Adrenal gland (tissue), 12 donors: ENCODE data around the gene FXYD2. TPM values are rescaled to one million over a fixed set of nuclear protein-coding genes. Genes with fewer than 3 reads are reported as not detected.

Experiments used
- DNase-seq, 7 donors: peaks; one replicate each; pipeline ENCODE4 v3.0.0-alpha.2; 2019 to 2020
- H3K27ac ChIP-seq, 5 donors: fragments of 200-600 bp; sonication (generic) in 4 of 5; 1 replicate in 3 of 5; 2 replicates in 2 of 5; pipeline versions ENCODE4 v1.5.1 to v1.8.0; 2016 to 2020; ENCODE audit warnings: mild to moderate bottlenecking in 1 of 5
- H3K27me3 ChIP-seq: fragments of 200-600 bp; 2 replicates; pipeline ENCODE4 v1.8.0; 2021
- H3K36me3 ChIP-seq, 2 donors: fragments of 200-600 bp; replicated peaks in 1 of 2; 1 replicate in 1 of 2; 2 replicates in 1 of 2; pipeline versions ENCODE4 v1.5.1 to v1.8.0; 2018 to 2022
- H3K4me1 ChIP-seq, 2 donors: fragments of 200-600 bp; replicated peaks in 1 of 2; 1 replicate in 1 of 2; 2 replicates in 1 of 2; pipeline versions ENCODE4 v1.5.1 to v1.8.0; 2018 to 2021
- H3K4me3 ChIP-seq, 4 donors: fragments of 200-600 bp; sonication (generic) in 3 of 4; one replicate each; pipeline ENCODE4 v1.5.1; 2016 to 2018
- H3K9me3 ChIP-seq, 3 donors: fragments of 200-600 bp; sonication (generic) in 1 of 3; replicated peaks in 1 of 3; 1 replicate in 2 of 3; 2 replicates in 1 of 3; pipeline versions ENCODE4 v1.5.1 to v1.8.0; 2016 to 2021
- POLR2A ChIP-seq, 2 donors: fragments of 450-650 bp; IDR thresholded peaks; one replicate each; pipeline ENCODE4 v1.6.1; 2017; ENCODE audit warnings: antibody characterized with exemption in 2 of 2, mild to moderate bottlenecking in 2 of 2, moderate library complexity in 1 of 2
- WGBS, 4 donors: extraction: QIAGEN DNeasy Blood & Tissue Kit in 2 of 4; methylation state at CpG; one replicate each; pipeline versions ENCODE4 v1.1.5 to v1.1.7; 2013 to 2017; 5-methylcytosine and 5-hydroxymethylcytosine counted together
- intact Hi-C, 2 donors: fragments of 100-400 bp; cut with DNase I; formaldehyde crosslinking; loops; one replicate each; pipeline versions ENCODE4 v1.14.1 to v1.15.0; 2022 to 2023
- polyA plus RNA-seq, 3 donors: library from polyadenylated mRNA; stranded (reverse); fragments of 200-250 nt in 2 of 3; fragments of 350-450 nt in 1 of 3; fragmentation: Illumina TruSeq in 1 of 3; extraction: RNeasy Lipid Tissue Mini Kit (QIAGEN cat#74804) in 1 of 3; gene quantifications; one replicate each; pipeline ENCODE4 v1.2.3, GENCODE V29; 2013 to 2014
- total RNA-seq, 9 donors: library from RNA; depleted of rRNA in 4 of 9; stranded (reverse); fragments of >200 nt in 4 of 9; fragments of 120-200 nt in 1 of 9; fragmentation: NEBNext Ultra II Directional in 1 of 9; extraction: Animal tissue kit (Norgen Biotek cat#: 25700) in 1 of 9; gene quantifications; one replicate each; pipeline versions ENCODE4 v1.1.0 to v1.2.4, GENCODE V29; 2013 to 2023
- TF ChIP-seq, protein P1 (sequence below), 6 experiments: fragments of 450-650 bp in 4 of 6; fragments of 200-600 bp in 2 of 6; sonication (generic) in 1 of 6; IDR thresholded peaks; 1 replicate in 5 of 6; 2 replicates in 1 of 6; pipeline versions ENCODE4 v1.5.1 to v1.8.0; 2016 to 2021; ENCODE audit warnings: antibody characterized with exemption in 6 of 6, mild to moderate bottlenecking in 2 of 6, moderate library complexity in 1 of 6
- donor health status: healthy with polysubstance abuse.
- donor health status: Bipolar disorder and iron deficiency.
- donor health status: DM: yes; HTN: yes; CAD: no.
- donor health status: DM: no; HTN: no; CAD: no.
- donor health status: DM: no; HTN: no; CAD: no.
- donor health status: DM: yes; HTN: yes; CAD: no.

Gene FXYD2
- total and polyA plus RNA-seq, 12 donors = 0.27 to 11.3 (median 2.7) TPM; not detected in 2

DNA sequence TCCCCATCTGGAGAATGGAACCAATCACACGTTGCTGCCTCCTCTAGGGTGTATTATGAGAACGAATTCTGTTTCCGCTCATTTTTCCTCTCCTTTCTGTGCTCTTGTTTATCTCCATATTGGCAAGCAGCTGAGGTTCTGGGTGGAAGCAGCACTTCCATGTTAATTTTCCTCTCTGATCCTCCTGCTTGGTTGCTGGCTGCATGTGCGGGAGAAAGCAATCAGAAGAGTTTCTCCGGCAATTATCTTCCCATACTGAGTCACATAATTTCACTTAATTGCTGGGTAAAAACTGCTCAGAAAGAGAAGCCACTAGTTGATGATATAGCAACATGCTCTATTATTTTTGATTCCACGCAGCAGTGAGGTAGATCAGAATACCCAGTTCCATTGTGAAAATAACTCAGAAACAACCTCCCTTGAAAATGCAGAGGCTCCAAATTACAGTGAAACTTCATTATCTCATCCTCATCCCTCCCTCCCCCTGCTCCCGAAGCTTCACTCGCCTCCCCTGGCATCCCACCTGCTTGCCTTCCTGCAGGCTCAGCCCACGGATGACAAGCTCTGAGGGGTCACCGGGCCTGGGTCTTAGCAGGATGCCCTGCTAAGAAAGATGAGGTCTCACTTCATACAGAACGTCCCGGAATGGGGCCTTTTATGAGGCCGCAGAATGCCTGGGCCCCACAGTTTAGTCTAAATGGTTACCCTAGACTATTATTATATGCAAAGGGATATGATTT lies 31.5 kb upstream of the FXYD2 start:
- DNase-seq = peak in 1 of 7 donors; percentile 46
- WGBS, 4 donors = 84 to 88% (median 85%) methylated on average over 13 of the region's 13 CpGs

DNA sequence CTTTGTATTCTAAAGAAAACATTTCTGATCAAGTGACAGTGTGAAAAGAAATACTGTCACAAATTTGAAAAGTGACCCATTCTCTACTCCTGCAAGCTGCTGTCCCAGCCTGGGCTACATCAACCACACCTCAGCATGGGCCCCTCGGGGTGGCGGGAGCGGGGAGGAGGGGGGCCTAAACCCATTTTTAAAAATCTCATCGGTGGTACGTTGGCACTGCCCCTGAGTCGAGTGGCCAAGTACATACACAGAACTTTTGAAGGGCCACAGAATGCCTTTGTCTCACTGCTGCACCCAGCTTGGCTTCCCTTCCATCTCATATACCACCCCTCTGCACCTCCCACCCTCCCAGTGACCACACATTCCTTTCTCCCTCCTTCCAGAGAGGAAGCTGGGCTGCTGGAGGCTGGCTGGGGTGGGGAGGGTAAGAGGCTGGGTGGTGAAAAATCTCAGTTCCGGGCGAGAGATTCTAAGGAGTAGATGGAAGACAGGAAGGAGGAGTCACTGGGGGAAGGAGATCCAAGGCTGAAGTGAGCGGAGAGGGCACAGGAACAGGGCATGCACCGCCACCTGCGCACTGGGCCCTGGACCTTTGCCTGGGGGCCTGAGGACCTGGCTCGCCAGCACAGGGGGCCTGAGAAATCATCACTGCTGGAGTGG lies 30.8 kb upstream of the FXYD2 start:
- H3K9me3 ChIP-seq = peaks cover 0 to 8% (median 0%) of the 10 kb centered on the region in 3 donors
- H3K4me1 ChIP-seq = peaks cover 0 to 21% of the 10 kb centered on the region in 2 donors
- no peaks in the 10 kb centered on the region for H3K27me3 ChIP-seq
- no peak overlapping the region for H3K4me3 ChIP-seq
- DNase-seq = peak in 2 of 7 donors; percentile 13 to 43
- H3K36me3 ChIP-seq = no peaks in the 10 kb centered on the region
- intact Hi-C loops = no loop called here
- TF ChIP-seq, protein P1, sequence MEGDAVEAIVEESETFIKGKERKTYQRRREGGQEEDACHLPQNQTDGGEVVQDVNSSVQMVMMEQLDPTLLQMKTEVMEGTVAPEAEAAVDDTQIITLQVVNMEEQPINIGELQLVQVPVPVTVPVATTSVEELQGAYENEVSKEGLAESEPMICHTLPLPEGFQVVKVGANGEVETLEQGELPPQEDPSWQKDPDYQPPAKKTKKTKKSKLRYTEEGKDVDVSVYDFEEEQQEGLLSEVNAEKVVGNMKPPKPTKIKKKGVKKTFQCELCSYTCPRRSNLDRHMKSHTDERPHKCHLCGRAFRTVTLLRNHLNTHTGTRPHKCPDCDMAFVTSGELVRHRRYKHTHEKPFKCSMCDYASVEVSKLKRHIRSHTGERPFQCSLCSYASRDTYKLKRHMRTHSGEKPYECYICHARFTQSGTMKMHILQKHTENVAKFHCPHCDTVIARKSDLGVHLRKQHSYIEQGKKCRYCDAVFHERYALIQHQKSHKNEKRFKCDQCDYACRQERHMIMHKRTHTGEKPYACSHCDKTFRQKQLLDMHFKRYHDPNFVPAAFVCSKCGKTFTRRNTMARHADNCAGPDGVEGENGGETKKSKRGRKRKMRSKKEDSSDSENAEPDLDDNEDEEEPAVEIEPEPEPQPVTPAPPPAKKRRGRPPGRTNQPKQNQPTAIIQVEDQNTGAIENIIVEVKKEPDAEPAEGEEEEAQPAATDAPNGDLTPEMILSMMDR (IDR thresholded peaks at IDR 0.05) = no peak
- H3K27ac ChIP-seq = no peak overlapping the region
- 57 to 83% (median 76%) methylated on average over 12 of the region's 12 CpGs for WGBS, 4 donors

More for the DNA sequence above, 31.5 kb upstream of the FXYD2 start:
- Histone ChIP-seq H3K9me3 (peaks cover 0 to 8% (median 0%) of the 10 kb centered on the region in 3 donors), H3K4me3 (no peak overlapping the region), H3K27me3 (no peaks in the 10 kb centered on the region), H3K36me3 (no peaks in the 10 kb centered on the region), H3K27ac (no peak overlapping the region), H3K4me1 (peaks cover 0 to 28% of the 10 kb centered on the region in 2 donors)
- TF ChIP-seq, protein P1 (IDR thresholded peaks at IDR 0.05) = no peak
- no peak for TF ChIP-seq POLR2A (IDR thresholded peaks at IDR 0.05)
- intact Hi-C loops = no loop called here

DNA sequence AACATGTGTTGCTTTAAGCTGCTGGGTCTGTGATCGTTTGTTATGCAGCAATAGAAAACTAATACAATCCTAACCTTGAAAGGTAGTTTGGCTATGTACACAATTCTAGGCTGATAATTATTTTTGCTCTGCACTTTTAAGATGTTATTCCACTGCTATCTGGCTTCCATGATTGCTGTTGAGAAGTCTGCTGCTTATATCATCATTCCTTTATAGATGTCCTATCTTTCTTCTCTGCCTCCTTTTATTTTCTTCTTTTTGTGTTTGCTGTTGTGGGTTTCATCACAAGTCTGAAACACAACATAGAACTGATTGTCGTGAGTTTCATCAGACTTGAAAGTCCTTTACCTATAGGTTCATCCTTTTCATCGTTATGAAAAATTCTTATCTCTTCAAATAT lies 27.8 kb upstream of the FXYD2 start:
- intact Hi-C loops = no loop called here
- Histone ChIP-seq H3K27me3 (no peaks in the 10 kb centered on the region), H3K4me1 (peaks cover 0 to 12% of the 10 kb centered on the region in 2 donors), H3K36me3 (no peaks in the 10 kb centered on the region), H3K4me3 (no peak overlapping the region), H3K9me3 (peaks cover 0 to 8% (median 0%) of the 10 kb centered on the region in 3 donors), H3K27ac (no peak overlapping the region)
- WGBS, 4 donors = 63 to 75% (median 66%) methylated on average over 3 of the region's 3 CpGs
- TF ChIP-seq POLR2A (IDR thresholded peaks at IDR 0.05) = no peak
- TF ChIP-seq, protein P1 (IDR thresholded peaks at IDR 0.05) = no peak
- DNase-seq = no peak

DNA sequence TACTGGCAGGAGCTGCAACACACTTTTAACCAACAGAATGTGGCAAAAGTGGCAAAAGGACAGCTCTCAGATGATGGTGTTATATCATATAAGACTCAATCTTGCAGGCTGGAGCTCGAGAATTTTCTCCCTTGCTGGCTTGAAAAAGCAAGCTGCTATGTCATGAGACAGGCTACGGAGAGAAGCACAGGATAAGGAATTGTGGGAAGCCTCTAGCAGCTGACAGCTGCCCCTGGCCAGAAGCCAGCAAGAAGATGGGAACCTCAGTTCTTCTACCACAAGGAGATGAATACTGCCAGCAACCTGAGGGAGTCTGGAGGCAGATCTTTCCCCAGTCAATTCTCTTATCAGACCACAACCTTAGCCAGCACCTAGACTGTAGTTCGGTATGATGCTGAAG lies 27.3 kb upstream of the FXYD2 start:
- Histone ChIP-seq H3K27ac (peak overlapping the region in 1 of 5 donors; percentile 42), H3K4me3 (no peak overlapping the region), H3K36me3 (no peaks in the 10 kb centered on the region), H3K9me3 (peaks cover 0 to 8% (median 0%) of the 10 kb centered on the region in 3 donors), H3K4me1 (peaks cover 0 to 12% of the 10 kb centered on the region in 2 donors), H3K27me3 (no peaks in the 10 kb centered on the region)
- WGBS, 4 donors = 30 to 62% (median 50%) methylated on average over 2 to 3 of the region's 3 CpGs
- DNase-seq = peak in 2 of 7 donors; percentile 27 to 56
- intact Hi-C loops = no loop called here
- TF ChIP-seq POLR2A (IDR thresholded peaks at IDR 0.05) = no peak
- TF ChIP-seq, protein P1 (IDR thresholded peaks at IDR 0.05) = no peak
